Stimulated activated CD4-positive, alpha-beta T cell treated with anti-CD3 and anti-CD28 coated beads, Interleukin-15, amount 100 ng/mL, for 48 hours (primary cell): ENCODE data around the gene RFC1.
"Not testable (repeated sequence)": the region's sequence is repeated elsewhere in the genome, so short reads cannot be mapped to it uniquely, and the experiment has no call there.

Experiments
- DNase-seq, 2 donors: peaks; one replicate each; pipeline ENCODE4 v3.0.0-alpha.2; 2020; ENCODE audit warnings: low read depth in 2 of 2

RFC1 gene

GRCh38 chr4:39353478-39354253 is 12.5 kb downstream of the RFC1 start:
- no peak for DNase-seq

- not testable (repeated sequence) for DNase-seq
Observed at GRCh38 chr4:39353149-39353477, 13.0 kb downstream of the RFC1 start.

DNA sequence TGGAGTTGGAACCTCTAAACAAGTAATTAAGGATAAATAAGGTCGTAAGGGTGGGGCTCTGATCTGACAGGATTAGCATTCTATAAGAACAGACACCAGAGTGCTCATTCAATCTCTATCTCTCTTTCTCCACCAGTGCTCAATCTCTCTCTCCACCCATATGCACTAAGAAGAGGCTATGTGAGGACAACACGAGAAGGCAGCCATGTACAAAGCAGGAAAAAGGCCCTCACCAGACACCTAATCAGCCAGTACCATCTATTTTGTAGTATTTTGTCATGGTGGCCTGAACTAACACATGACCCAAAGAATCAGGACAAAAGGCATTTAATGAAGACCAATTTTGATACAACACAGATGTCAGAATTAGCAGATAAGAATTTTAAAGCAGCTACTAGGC is 16.8 kb downstream of the RFC1 start:
- no peak for DNase-seq

GRCh38 chr4:39348371-39349315 is 17.5 kb downstream of the RFC1 start:
- no peak for DNase-seq

- no peak for DNase-seq
Observed at GRCh38 chr4:39346856-39347519, 19.2 kb downstream of the RFC1 start.

GRCh38 chr4:39342731-39343130 is 23.4 kb downstream of the RFC1 start:
- no peak for DNase-seq

GRCh38 chr4:39341075-39341725 is 25.0 kb downstream of the RFC1 start:
- DNase-seq = no peak

- no peak for DNase-seq
Observed at GRCh38 chr4:39339968-39340367, 26.2 kb downstream of the RFC1 start.

DNA sequence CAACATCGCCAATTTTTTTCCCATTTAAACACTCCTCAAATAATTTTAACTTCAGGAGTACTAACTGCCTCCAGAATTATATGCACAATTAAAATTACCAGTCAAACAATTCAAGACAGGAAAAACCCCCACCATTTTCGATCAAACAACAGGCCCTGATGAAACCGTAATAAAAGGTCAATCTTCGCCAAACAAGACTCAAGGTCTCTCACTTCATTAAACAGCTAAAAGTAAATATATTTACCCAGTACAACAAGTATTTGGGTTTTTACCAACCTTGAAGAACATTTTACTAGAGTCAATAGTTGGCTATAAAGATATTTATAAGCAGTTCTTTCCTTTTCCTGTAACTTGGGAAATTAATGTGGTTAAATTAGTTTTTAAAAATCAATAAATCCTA is 28.3 kb downstream of the RFC1 start:
- no peak for DNase-seq

- no peak for DNase-seq
Observed at GRCh38 chr4:39335566-39335965, 30.6 kb downstream of the RFC1 start.

- no peak for DNase-seq
Observed at GRCh38 chr4:39331191-39331590, 35.0 kb downstream of the RFC1 start.

DNA sequence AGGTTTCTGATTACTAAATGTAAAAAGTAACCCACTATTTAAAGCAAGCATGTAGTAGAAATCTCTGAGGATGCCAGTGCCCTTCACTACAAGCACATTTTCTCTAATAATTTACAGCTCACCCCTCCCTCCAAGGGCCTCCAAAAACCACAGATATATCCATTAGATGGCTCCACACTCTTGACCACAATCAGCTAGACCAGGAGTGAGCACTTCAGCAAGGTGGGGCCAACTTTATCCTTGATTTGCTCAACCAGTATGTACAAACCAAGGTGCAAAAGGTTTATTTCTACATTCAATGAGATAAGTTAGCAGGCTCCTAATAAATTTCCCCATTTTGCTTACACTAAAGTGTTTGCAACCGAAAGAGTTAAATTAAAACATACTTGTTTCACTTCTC is 35.8 kb downstream of the RFC1 start:
- no peak for DNase-seq

- no peak for DNase-seq
Observed at GRCh38 chr4:39326468-39326977, 39.6 kb downstream of the RFC1 start.

DNA sequence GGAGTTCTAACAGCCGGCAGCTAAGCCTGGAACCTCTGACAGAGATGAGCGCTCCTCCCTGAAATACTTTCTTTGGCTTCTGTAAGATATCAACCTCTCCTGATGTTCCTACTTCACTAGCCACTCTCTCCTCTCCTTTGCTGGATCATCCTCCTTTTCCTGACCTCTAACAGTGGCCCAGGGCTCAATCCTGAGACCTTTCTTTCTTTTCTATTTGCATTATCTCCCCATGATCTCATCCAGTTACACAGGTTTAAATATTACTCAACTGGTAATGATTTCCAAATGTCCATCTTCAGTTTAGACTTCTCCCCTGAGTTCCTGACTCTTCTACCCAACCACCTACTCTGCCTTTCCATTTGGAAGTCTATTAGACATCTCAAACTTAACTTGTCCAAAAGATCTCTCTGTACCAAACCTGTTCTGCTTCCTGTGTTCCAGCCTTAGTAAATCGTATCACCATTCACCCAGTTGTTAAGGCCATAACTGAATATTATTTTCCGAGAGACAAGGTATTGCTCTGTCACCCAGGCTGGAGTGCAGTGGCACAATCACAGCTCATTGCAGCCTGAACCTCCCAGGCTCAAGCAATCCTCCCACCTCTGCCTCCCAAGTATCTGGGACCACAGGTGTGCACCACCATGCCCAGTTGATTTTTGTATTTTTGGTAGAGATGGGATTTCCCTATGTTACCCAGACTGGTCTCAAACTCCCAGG is 41.1 kb downstream of the RFC1 start:
- no peak for DNase-seq

GRCh38 chr4:39324446-39324845 is 41.7 kb downstream of the RFC1 start:
- DNase-seq = no peak

- no peak for DNase-seq
Observed at GRCh38 chr4:39323821-39324220, 42.3 kb downstream of the RFC1 start.

DNA sequence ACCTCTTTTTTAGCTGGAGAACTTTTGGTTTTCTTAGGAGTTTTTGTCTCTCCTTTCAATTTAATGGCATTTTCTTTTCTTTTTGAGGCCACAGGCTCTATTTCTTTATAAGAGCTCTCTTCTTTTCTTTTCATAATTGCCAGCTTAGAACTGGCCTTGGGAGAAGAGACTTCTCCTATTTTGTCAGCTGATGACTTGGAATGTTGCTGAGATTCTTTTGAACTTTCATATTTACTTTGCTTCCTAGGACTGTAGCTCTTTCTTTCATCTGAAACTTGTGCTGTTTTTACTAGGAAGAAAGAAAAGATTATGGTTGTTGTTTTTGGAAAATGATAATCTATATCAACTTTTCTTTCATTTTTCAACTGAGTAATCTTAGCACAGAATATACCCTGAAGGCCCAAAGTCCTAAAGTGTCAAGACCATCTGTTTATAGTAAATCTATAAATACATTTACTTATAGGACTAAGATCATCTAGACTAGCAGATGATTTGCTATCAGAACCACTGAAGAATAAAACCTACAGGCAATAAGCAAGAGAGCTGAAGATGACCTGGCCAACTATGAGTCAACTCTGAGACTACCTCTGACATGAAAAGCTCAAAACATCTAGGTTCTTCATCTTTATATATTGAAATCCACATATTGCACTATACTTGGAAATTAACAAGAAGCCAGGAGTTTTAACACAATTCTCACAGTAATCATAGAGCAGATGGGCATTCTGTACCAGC is 45.6 kb downstream of the RFC1 start:
- no peak for DNase-seq

GRCh38 chr4:39319676-39320075 is 46.5 kb downstream of the RFC1 start:
- DNase-seq = no peak

- DNase-seq = no peak
Observed at GRCh38 chr4:39312816-39313215, 53.3 kb downstream of the RFC1 start.

- DNase-seq = no peak
Observed at GRCh38 chr4:39308611-39309010, 57.6 kb downstream of the RFC1 start.
